GM23248 (cell line): ENCODE data around the gene SLMAP. TPM values are rescaled to one million over a fixed set of nuclear protein-coding genes. Genes with fewer than 3 reads are reported as not detected.
"Not testable (repeated sequence)": the region's sequence is repeated elsewhere in the genome, so short reads cannot be mapped to it uniquely, and the experiment has no call there.

ENCODE experiments used
- DNase-seq: peaks from one replicate; pipeline ENCODE4 v3.0.0-alpha.2; 2015
- H2AFZ ChIP-seq: fragments of 200-600 bp; sonication (generic); 2 replicates; pipeline ENCODE4 v1.6.1; 2016; ENCODE audit warnings: antibody characterized with exemption
- H3F3A ChIP-seq: fragments of 200-600 bp; sonication (generic); 2 replicates; pipeline ENCODE4 v1.6.1; 2016; ENCODE audit warnings: mild to moderate bottlenecking, antibody characterized with exemption, mixed run types; ENCODE audit not compliant: insufficient read depth
- H3K27ac ChIP-seq: fragments of 200-600 bp; sonication (generic); 2 replicates; pipeline ENCODE4 v1.5.1; 2016; ENCODE audit warnings: mild to moderate bottlenecking
- H3K27me3 ChIP-seq: fragments of 200-600 bp; sonication (generic); replicated peaks from 2 replicates; pipeline ENCODE4 v1.6.1; 2016; ENCODE audit warnings: mild to moderate bottlenecking; ENCODE audit not compliant: insufficient read depth
- H3K36me3 ChIP-seq: fragments of 200-600 bp; sonication (generic); 2 replicates; pipeline ENCODE4 v1.6.1; 2016; ENCODE audit warnings: low read depth, mild to moderate bottlenecking
- H3K4me1 ChIP-seq: fragments of 200-600 bp; sonication (generic); 2 replicates; pipeline ENCODE4 v1.6.1; 2016; ENCODE audit warnings: mild to moderate bottlenecking; ENCODE audit not compliant: insufficient read depth
- H3K4me2 ChIP-seq: fragments of 200-600 bp; sonication (generic); one replicate; pipeline ENCODE4 v1.6.1; 2016; ENCODE audit warnings: mild to moderate bottlenecking; ENCODE audit not compliant: unreplicated experiment
- H3K4me3 ChIP-seq: fragments of 200-600 bp; sonication (generic); 2 replicates; pipeline ENCODE4 v1.5.1; 2016; ENCODE audit warnings: mild to moderate bottlenecking
- H3K79me2 ChIP-seq: fragments of 200-600 bp; sonication (generic); 2 replicates; pipeline ENCODE4 v1.6.1; 2016; ENCODE audit warnings: mild to moderate bottlenecking; ENCODE audit not compliant: insufficient read depth
- H3K9ac ChIP-seq: fragments of 200-600 bp; sonication (generic); 2 replicates; pipeline ENCODE4 v1.6.1; 2016; ENCODE audit warnings: mild to moderate bottlenecking
- H3K9me2 ChIP-seq: fragments of 200-600 bp; sonication (generic); 2 replicates; pipeline ENCODE4 v1.6.1; 2016; ENCODE audit warnings: mixed run types, mild to moderate bottlenecking, moderate library complexity; ENCODE audit not compliant: insufficient read depth
- H3K9me3 ChIP-seq: fragments of 200-600 bp; sonication (generic); one replicate; pipeline ENCODE4 v1.6.1; 2017; ENCODE audit warnings: low read depth
- H4K20me1 ChIP-seq: fragments of 200-600 bp; sonication (generic); 2 replicates; pipeline ENCODE4 v1.6.0; 2016; ENCODE audit not compliant: insufficient read depth
- EZH2 ChIP-seq: fragments of 200-600 bp; sonication (generic); IDR thresholded peaks from 2 replicates; pipeline ENCODE4 v1.6.1; 2018; ENCODE audit warnings: antibody characterized with exemption, mild to moderate bottlenecking; ENCODE audit not compliant: insufficient read depth, poor library complexity, severe bottlenecking
- EZH2phosphoT487 ChIP-seq: fragments of 200-600 bp; sonication (generic); IDR thresholded peaks from 2 replicates; pipeline ENCODE4 v1.6.1; 2018; ENCODE audit warnings: antibody characterized with exemption, moderate library complexity, mild to moderate bottlenecking, low read depth; ENCODE audit not compliant: insufficient read depth
- WGBS, 2 experiments: methylation state at CpG; one replicate each; pipeline ENCODE4 v1.1.6; 2015 to 2017; ENCODE audit warnings: low lambda C conversion rate in 2 of 2, low coverage in 1 of 2; ENCODE audit errors: missing lambda C conversion rate in 2 of 2; 5-methylcytosine and 5-hydroxymethylcytosine counted together
- in situ Hi-C: fragments of 300-500 bp; cut with MboI; formaldehyde crosslinking; loops from 2 replicates; pipeline ENCODE4 v1.15.0; 2020
- polyA plus RNA-seq: library from polyadenylated mRNA; unstranded; fragments of >200 nt; fragmentation: Nextera tagmentation; extraction: Ambion mirVana; gene quantifications from 2 replicates; pipeline ENCODE4 v1.2.1, GENCODE V29; 2016
- total RNA-seq: library from RNA; depleted of rRNA; stranded (reverse); fragments of >200 nt; shearing (Covaris generic); gene quantifications from 2 replicates; pipeline ENCODE4 v1.2.3, GENCODE V29; 2014

The SLMAP gene
- total and polyA plus RNA-seq, 2 experiments from 2014 or later, result 28.4 to 33.9 TPM

- Histone ChIP-seq H2AFZ (no peak overlapping the region), H3K27ac (peak overlapping the region; percentile 12; the same call in 1 of the 2 replicates), H3F3A (peaks cover 38% of the 10 kb centered on the region), H3K79me2 (peaks cover 94% of the 10 kb centered on the region), H3K4me3 (no peak overlapping the region), H3K9ac (no peak overlapping the region), H3K36me3 (no peaks in the 10 kb centered on the region), H3K4me2 (peak overlapping the region; percentile 21), H3K9me2 (no peaks in the 10 kb centered on the region), H3K27me3 (no peaks in the 10 kb centered on the region), H4K20me1 (peaks cover 12% of the 10 kb centered on the region), H3K9me3 (no peaks in the 10 kb centered on the region), H3K4me1 (peaks cover 43% of the 10 kb centered on the region)
- WGBS, 2 experiments, result 81 to 92% methylated on average over 1 of the region's 1 CpG
- TF ChIP-seq EZH2 (no peak), EZH2phosphoT487 (no peak)
- in situ Hi-C loops, result no loop called here
- DNase-seq, result no peak
Observed at GRCh38 chr3:57805266-57805665, 49.2 kb downstream of the SLMAP start.

- H2AFZ ChIP-seq, result no peak overlapping the region
- in situ Hi-C loops, result no loop called here
- H3K27ac ChIP-seq, result peak overlapping the region; percentile 12; the same call in 1 of the 2 replicates
- H3K9me2 ChIP-seq, result no peaks in the 10 kb centered on the region
- TF ChIP-seq EZH2 (no peak), EZH2phosphoT487 (no peak)
- H3K4me1 ChIP-seq, result peaks cover 43% of the 10 kb centered on the region
- H3K27me3 ChIP-seq, result no peaks in the 10 kb centered on the region
- no peaks in the 10 kb centered on the region for H3K36me3 ChIP-seq
- peaks cover 12% of the 10 kb centered on the region for H4K20me1 ChIP-seq
- H3K9me3 ChIP-seq, result no peaks in the 10 kb centered on the region
- 53 to 55% methylated on average over 1 of the region's 1 CpG for WGBS, 2 experiments
- H3K4me2 ChIP-seq, result peak overlapping the region; percentile 21
- H3K4me3 ChIP-seq, result no peak overlapping the region
- peaks cover 38% of the 10 kb centered on the region for H3F3A ChIP-seq
- no peak overlapping the region for H3K9ac ChIP-seq
- H3K79me2 ChIP-seq, result peaks cover 94% of the 10 kb centered on the region
- DNase-seq, result peak; percentile 88
Observed at GRCh38 chr3:57805674-57806073, 49.6 kb downstream of the SLMAP start.

- H3K9me3 ChIP-seq, H3K9ac ChIP-seq, H3K4me2 ChIP-seq, H3K9me2 ChIP-seq, in situ Hi-C loops, H3K27me3 ChIP-seq, H2AFZ ChIP-seq, DNase-seq, H3K27ac ChIP-seq, H3K4me3 ChIP-seq, H3K36me3 ChIP-seq: not testable (repeated sequence)
- H4K20me1 ChIP-seq, result peaks cover 12% of the 10 kb centered on the region
- peaks cover 43% of the 10 kb centered on the region for H3K4me1 ChIP-seq
- H3K79me2 ChIP-seq, result peaks cover 94% of the 10 kb centered on the region
- WGBS, 2 experiments, result 87% methylated on average over 5 of the region's 5 CpGs
- H3F3A ChIP-seq, result peaks cover 38% of the 10 kb centered on the region
Observed at GRCh38 chr3:57806195-57806594, 50.1 kb downstream of the SLMAP start.

GRCh38 chr3:57808961-57809608 is 53.0 kb downstream of the SLMAP start:
- Histone ChIP-seq H3K4me3 (no peak overlapping the region), H3K4me1 (peaks cover 20% of the 10 kb centered on the region), H3K9me2 (no peaks in the 10 kb centered on the region), H3K36me3 (0 out of 2 replicates have a peak, but pooled peaks cover 5% of the 10 kb centered on the region), H4K20me1 (peaks cover 12% of the 10 kb centered on the region), H3K79me2 (peaks cover 100% of the 10 kb centered on the region), H3K27me3 (no peaks in the 10 kb centered on the region), H3F3A (peaks cover 21% of the 10 kb centered on the region), H3K9me3 (no peaks in the 10 kb centered on the region), H2AFZ (no peak overlapping the region), H3K9ac (no peak overlapping the region), H3K4me2 (no peak overlapping the region), H3K27ac (no peak overlapping the region)
- DNase-seq, result no peak
- in situ Hi-C loops, result no loop called here
- TF ChIP-seq EZH2phosphoT487, result no peak
- no peak for TF ChIP-seq EZH2
- 99% methylated on average over 8 of the region's 8 CpGs for WGBS, 2 experiments
